ENCODE measurements around the gene MYH9. TPM values are rescaled to one million over a fixed set of nuclear protein-coding genes. Genes with fewer than 3 reads are reported as not detected.

MYH9 gene
- total and polyA plus RNA-seq, 4 experiments from 2014 or later = 17.3 to 734 (median 597) TPM

- H3K9me3 ChIP-seq (ENCODE audit: control insufficient read depth in 1 of 2, low read length in 2 of 2) = no peaks in the 10 kb centered on the region
- DNase-seq = peak in 1 of 5 donors; percentile 15
- H3K27me3 Mint-ChIP-seq = no peaks in the 10 kb centered on the region
- ChIA-PET POLR2A (ENCODE audit: partially characterized antibody) (interaction anchor here (1.5 to 9.8 kb wide), 3 partner anchors 10 to 38 kb away, joined by 6 to 59 read pairs (median 7); no protein-coding TSS in a partner anchor), CTCF (ENCODE audit: partially characterized antibody) (interaction anchor here (0.8 to 11.4 kb wide), 3 partner anchors 9 to 175 kb away, joined by 4 to 204 read pairs (median 5); partner anchors contain the start of gene APOL2)
- H3K36me3 ChIP-seq (ENCODE audit: insufficient read depth, low read length) = peaks cover 87% of the 10 kb centered on the region
- H3K4me1 Mint-ChIP-seq = peaks cover 18 to 53% (median 35%) of the 10 kb centered on the region in 4 donors
- peaks cover 0 to 8% (median 0%) of the 10 kb centered on the region in 8 donors for H3K9me3 Mint-ChIP-seq
- H3K27ac Mint-ChIP-seq = peak overlapping the region in 4 of 7 donors; percentile 61 to 90 (median 80)
- peaks cover 38% of the 10 kb centered on the region for H3K4me1 ChIP-seq (ENCODE audit: insufficient read depth, low read length)
- intact Hi-C loops (cut with micrococcal nuclease) = no loop called here
- peak overlapping the region in 1 of 8 donors; percentile 20 for H3K4me3 Mint-ChIP-seq
- H3K4me3 ChIP-seq (ENCODE audit: low read length in 2 of 2) = no peak overlapping the region
- H3K27ac ChIP-seq (ENCODE audit: low read depth, low read length) = no peak overlapping the region
- no peaks in the 10 kb centered on the region for H3K27me3 ChIP-seq (ENCODE audit: insufficient read depth, low read length)
- H3K36me3 Mint-ChIP-seq = peaks cover 65 to 83% of the 10 kb centered on the region in 2 donors
These were observed 92.5 kb downstream of the MYH9 start for GRCh38 chr22:36295247-36295646.

- Histone ChIP-seq H3K27me3 (ENCODE audit: insufficient read depth, low read length) (no peaks in the 10 kb centered on the region), H3K9me3 (ENCODE audit: control insufficient read depth in 1 of 2, low read length in 2 of 2) (no peaks in the 10 kb centered on the region), H3K4me1 (ENCODE audit: insufficient read depth, low read length) (peaks cover 40% of the 10 kb centered on the region), H3K27ac (ENCODE audit: low read depth, low read length) (no peak overlapping the region), H3K36me3 (ENCODE audit: insufficient read depth, low read length) (peaks cover 82% of the 10 kb centered on the region), H3K4me3 (ENCODE audit: low read length in 2 of 2) (no peak overlapping the region)
- POLR2A ChIA-PET (ENCODE audit: partially characterized antibody) = interaction anchor here (1.1 to 9.8 kb wide), 4 partner anchors 23 to 85 kb away, joined by 3 to 59 read pairs (median 6); no protein-coding TSS in a partner anchor
- CTCF ChIA-PET (ENCODE audit: partially characterized antibody) = interaction anchor here (11.4 kb wide), 1 partner anchor 175 kb away, joined by 204 read pairs; no protein-coding TSS in a partner anchor
- Mint-ChIP-seq H3K4me3 (no peak overlapping the region), H3K9me3 (peaks cover 0 to 11% (median 0%) of the 10 kb centered on the region in 8 donors), H3K27me3 (no peaks in the 10 kb centered on the region), H3K36me3 (peaks cover 70 to 82% of the 10 kb centered on the region in 2 donors), H3K4me1 (peaks cover 20 to 57% (median 38%) of the 10 kb centered on the region in 4 donors), H3K27ac (peak overlapping the region in 4 of 7 donors; percentile 48 to 90 (median 72))
- DNase-seq = no peak
- intact Hi-C loops (cut with micrococcal nuclease) = no loop called here
These were observed 93.0 kb downstream of the MYH9 start for GRCh38 chr22:36294801-36295200.

- H3K9me3 Mint-ChIP-seq = peaks cover 0 to 15% (median 0%) of the 10 kb centered on the region in 8 donors
- peaks cover 82% of the 10 kb centered on the region for H3K36me3 ChIP-seq (ENCODE audit: insufficient read depth, low read length)
- H3K4me3 Mint-ChIP-seq = peak overlapping the region in 2 of 8 donors; percentile 5 to 50
- intact Hi-C loops (cut with micrococcal nuclease) = no loop called here
- H3K27ac Mint-ChIP-seq = peak overlapping the region in 5 of 7 donors; percentile 61 to 90 (median 84)
- H3K4me1 Mint-ChIP-seq = peaks cover 25 to 63% (median 43%) of the 10 kb centered on the region in 4 donors
- H3K4me1 ChIP-seq (ENCODE audit: insufficient read depth, low read length) = peaks cover 46% of the 10 kb centered on the region
- peak in 1 of 5 donors; percentile 28 for DNase-seq
- ChIA-PET CTCF (ENCODE audit: partially characterized antibody) (interaction anchor here (1.0 to 2.4 kb wide), 4 partner anchors 9 to 176 kb away, joined by 3 to 9 read pairs (median 4); no protein-coding TSS in a partner anchor), POLR2A (ENCODE audit: partially characterized antibody) (interaction anchor here (1.1 to 9.8 kb wide), 7 partner anchors 7 to 85 kb away, joined by 3 to 59 read pairs (median 4); no protein-coding TSS in a partner anchor)
- H3K9me3 ChIP-seq (ENCODE audit: control insufficient read depth in 1 of 2, low read length in 2 of 2) = no peaks in the 10 kb centered on the region
- no peaks in the 10 kb centered on the region for H3K27me3 ChIP-seq (ENCODE audit: insufficient read depth, low read length)
- H3K27me3 Mint-ChIP-seq = no peaks in the 10 kb centered on the region
- H3K27ac ChIP-seq (ENCODE audit: low read depth, low read length) = peak overlapping the region; percentile 1
- peaks cover 71 to 82% of the 10 kb centered on the region in 2 donors for H3K36me3 Mint-ChIP-seq
- no peak overlapping the region for H3K4me3 ChIP-seq (ENCODE audit: low read length in 2 of 2)
These were observed 93.5 kb downstream of the MYH9 start for GRCh38 chr22:36294293-36294620.

- Histone ChIP-seq H3K27me3 (ENCODE audit: insufficient read depth, low read length) (no peaks in the 10 kb centered on the region), H3K9me3 (ENCODE audit: control insufficient read depth in 1 of 2, low read length in 2 of 2) (no peaks in the 10 kb centered on the region), H3K4me3 (ENCODE audit: low read length in 2 of 2) (no peak overlapping the region), H3K4me1 (ENCODE audit: insufficient read depth, low read length) (peaks cover 51% of the 10 kb centered on the region), H3K36me3 (ENCODE audit: insufficient read depth, low read length) (peaks cover 82% of the 10 kb centered on the region), H3K27ac (ENCODE audit: low read depth, low read length) (peak overlapping the region; percentile 1)
- ChIA-PET CTCF (ENCODE audit: partially characterized antibody) (interaction anchor here (1.0 to 2.5 kb wide), 5 partner anchors 8 to 177 kb away, joined by 3 to 19 read pairs (median 6); no protein-coding TSS in a partner anchor), POLR2A (ENCODE audit: partially characterized antibody) (interaction anchor here (0.8 to 9.8 kb wide), 13 partner anchors 8 to 188 kb away, joined by 3 to 59 read pairs (median 4); partner anchors contain the start of gene TXN2)
- intact Hi-C loops (cut with micrococcal nuclease) = no loop called here
- peak overlapping the region in 1 of 8 donors; percentile 5 for H3K4me3 Mint-ChIP-seq
- H3K27ac Mint-ChIP-seq = peak overlapping the region in 5 of 7 donors; percentile 61 to 90 (median 79)
- peaks cover 26 to 68% (median 47%) of the 10 kb centered on the region in 4 donors for H3K4me1 Mint-ChIP-seq
- peaks cover 75 to 82% of the 10 kb centered on the region in 2 donors for H3K36me3 Mint-ChIP-seq
- H3K27me3 Mint-ChIP-seq = no peaks in the 10 kb centered on the region
- DNase-seq = no peak
- peaks cover 0 to 15% (median 0%) of the 10 kb centered on the region in 8 donors for H3K9me3 Mint-ChIP-seq
These were observed 94.0 kb downstream of the MYH9 start for GRCh38 chr22:36293606-36294292.

GRCh38 chr22:36292823-36293530 is 94.8 kb downstream of the MYH9 start:
- POLR2A ChIA-PET (ENCODE audit: partially characterized antibody) = interaction anchor here (0.8 to 9.8 kb wide), 14 partner anchors 9 to 224 kb away, joined by 3 to 59 read pairs (median 4); partner anchors contain the start of gene TXN2
- DNase-seq = no peak
- Histone ChIP-seq H3K36me3 (ENCODE audit: insufficient read depth, low read length) (peaks cover 82% of the 10 kb centered on the region), H3K9me3 (ENCODE audit: control insufficient read depth in 1 of 2, low read length in 2 of 2) (no peaks in the 10 kb centered on the region), H3K4me1 (ENCODE audit: insufficient read depth, low read length) (peaks cover 59% of the 10 kb centered on the region), H3K27ac (ENCODE audit: low read depth, low read length) (no peak overlapping the region), H3K4me3 (ENCODE audit: low read length in 2 of 2) (no peak overlapping the region), H3K27me3 (ENCODE audit: insufficient read depth, low read length) (no peaks in the 10 kb centered on the region)
- intact Hi-C loops (cut with micrococcal nuclease) = no loop called here
- Mint-ChIP-seq H3K27ac (peak overlapping the region; percentile 68 to 94 (median 85)), H3K4me3 (peak overlapping the region in 4 of 8 donors; percentile 11 to 46 (median 30)), H3K27me3 (no peaks in the 10 kb centered on the region), H3K4me1 (peaks cover 30 to 76% (median 52%) of the 10 kb centered on the region in 4 donors), H3K36me3 (peaks cover 78 to 82% of the 10 kb centered on the region in 2 donors), H3K9me3 (peaks cover 0 to 15% (median 0%) of the 10 kb centered on the region in 8 donors)
- CTCF ChIA-PET (ENCODE audit: partially characterized antibody) = interaction anchor here (1.1 to 2.5 kb wide), 5 partner anchors 7 to 193 kb away, joined by 3 to 19 read pairs (median 6); no protein-coding TSS in a partner anchor

GRCh38 chr22:36291831-36292740 is 95.7 kb downstream of the MYH9 start:
- Histone ChIP-seq H3K27ac (ENCODE audit: low read depth, low read length) (no peak overlapping the region), H3K36me3 (ENCODE audit: insufficient read depth, low read length) (peaks cover 82% of the 10 kb centered on the region), H3K4me1 (ENCODE audit: insufficient read depth, low read length) (peaks cover 68% of the 10 kb centered on the region), H3K4me3 (ENCODE audit: low read length in 2 of 2) (no peak overlapping the region), H3K27me3 (ENCODE audit: insufficient read depth, low read length) (no peaks in the 10 kb centered on the region), H3K9me3 (ENCODE audit: control insufficient read depth in 1 of 2, low read length in 2 of 2) (no peaks in the 10 kb centered on the region)
- H3K4me1 Mint-ChIP-seq = peaks cover 31 to 78% (median 55%) of the 10 kb centered on the region in 4 donors
- H3K4me3 Mint-ChIP-seq = peak overlapping the region in 7 of 8 donors; percentile 50 to 70 (median 64)
- H3K9me3 Mint-ChIP-seq = peaks cover 0 to 16% (median 0%) of the 10 kb centered on the region in 8 donors
- DNase-seq = no peak
- ChIA-PET CTCF (ENCODE audit: partially characterized antibody) (interaction anchor here (1.1 to 2.5 kb wide), 3 partner anchors 10 to 194 kb away, joined by 3 to 19 read pairs (median 9); no protein-coding TSS in a partner anchor), POLR2A (ENCODE audit: partially characterized antibody) (interaction anchor here (0.7 to 9.8 kb wide), 7 partner anchors 41 to 225 kb away, joined by 3 to 59 read pairs (median 3); partner anchors contain the start of gene TXN2)
- intact Hi-C loops (cut with micrococcal nuclease) = no loop called here
- no peaks in the 10 kb centered on the region for H3K27me3 Mint-ChIP-seq
- H3K27ac Mint-ChIP-seq = peak overlapping the region; percentile 72 to 94 (median 89)
- H3K36me3 Mint-ChIP-seq = peaks cover 71 to 82% of the 10 kb centered on the region in 2 donors
